Measurements from ENCODE around the gene NFATC2.

- TF ChIP-seq, protein P1, sequence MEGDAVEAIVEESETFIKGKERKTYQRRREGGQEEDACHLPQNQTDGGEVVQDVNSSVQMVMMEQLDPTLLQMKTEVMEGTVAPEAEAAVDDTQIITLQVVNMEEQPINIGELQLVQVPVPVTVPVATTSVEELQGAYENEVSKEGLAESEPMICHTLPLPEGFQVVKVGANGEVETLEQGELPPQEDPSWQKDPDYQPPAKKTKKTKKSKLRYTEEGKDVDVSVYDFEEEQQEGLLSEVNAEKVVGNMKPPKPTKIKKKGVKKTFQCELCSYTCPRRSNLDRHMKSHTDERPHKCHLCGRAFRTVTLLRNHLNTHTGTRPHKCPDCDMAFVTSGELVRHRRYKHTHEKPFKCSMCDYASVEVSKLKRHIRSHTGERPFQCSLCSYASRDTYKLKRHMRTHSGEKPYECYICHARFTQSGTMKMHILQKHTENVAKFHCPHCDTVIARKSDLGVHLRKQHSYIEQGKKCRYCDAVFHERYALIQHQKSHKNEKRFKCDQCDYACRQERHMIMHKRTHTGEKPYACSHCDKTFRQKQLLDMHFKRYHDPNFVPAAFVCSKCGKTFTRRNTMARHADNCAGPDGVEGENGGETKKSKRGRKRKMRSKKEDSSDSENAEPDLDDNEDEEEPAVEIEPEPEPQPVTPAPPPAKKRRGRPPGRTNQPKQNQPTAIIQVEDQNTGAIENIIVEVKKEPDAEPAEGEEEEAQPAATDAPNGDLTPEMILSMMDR (conservative IDR thresholded peaks at IDR 0.05; ENCODE audit: low read length): no peak
- TF ChIP-seq EZH2phosphoT487 (IDR thresholded peaks at IDR 0.05; ENCODE audit: borderline replicate concordance): no peak
These were observed 94.8 kb downstream of the NFATC2 start for GRCh38 chr20:51447765-51448148.
